Nucleus accumbens (tissue), 56 donors: ENCODE measurements around the gene HSBP1L1.

ENCODE experiments used
- DNase-seq, 56 donors: peaks; one replicate each; lab custom pipeline; 2025; lab: John Stamatoyannopoulos, UW

Gene HSBP1L1

GRCh38 chr18:79927607-79928562, 36.6 kb upstream of the HSBP1L1 start:
- no peak for DNase-seq

- no peak for DNase-seq
Observed at GRCh38 chr18:79928563-79928960, 35.9 kb upstream of the HSBP1L1 start.

GRCh38 chr18:79930020-79930642, 34.3 kb upstream of the HSBP1L1 start:
- no peak for DNase-seq

- DNase-seq = no peak
Observed at GRCh38 chr18:79931475-79931874, 33.0 kb upstream of the HSBP1L1 start.

- DNase-seq = no peak
Observed at GRCh38 chr18:79932907-79933306, 31.5 kb upstream of the HSBP1L1 start.

- DNase-seq = no peak
Observed at GRCh38 chr18:79933765-79934164, 30.7 kb upstream of the HSBP1L1 start.

- peak in 1 of 56 donors; percentile 12 for DNase-seq
Observed at GRCh38 chr18:79934311-79935097, 29.9 kb upstream of the HSBP1L1 start.

- no peak for DNase-seq
Observed at GRCh38 chr18:79935098-79935480, 29.4 kb upstream of the HSBP1L1 start.

GRCh38 chr18:79935499-79935898, 28.9 kb upstream of the HSBP1L1 start:
- DNase-seq = no peak

GRCh38 chr18:79935925-79936324, 28.5 kb upstream of the HSBP1L1 start:
- no peak for DNase-seq

- no peak for DNase-seq
Observed at GRCh38 chr18:79936641-79937040, 27.8 kb upstream of the HSBP1L1 start.

GRCh38 chr18:79937103-79937860, 27.2 kb upstream of the HSBP1L1 start:
- DNase-seq = no peak

GRCh38 chr18:79938196-79938595, 26.2 kb upstream of the HSBP1L1 start:
- no peak for DNase-seq

GRCh38 chr18:79939096-79939495, 25.3 kb upstream of the HSBP1L1 start:
- DNase-seq = no peak

- no peak for DNase-seq
Observed at GRCh38 chr18:79940126-79940813, 24.2 kb upstream of the HSBP1L1 start.

- no peak for DNase-seq
Observed at GRCh38 chr18:79940814-79941472, 23.5 kb upstream of the HSBP1L1 start.

- peak in 6 of 56 donors; percentile 40 to 55 (median 44) for DNase-seq
Observed at GRCh38 chr18:79941473-79942119, 22.8 kb upstream of the HSBP1L1 start.

- no peak for DNase-seq
Observed at GRCh38 chr18:79942211-79942610, 22.2 kb upstream of the HSBP1L1 start.
